Endothelial cell of umbilical vein (primary cell): ENCODE measurements around the gene ZNF79.
"Not testable (repeated sequence)": the region's sequence is repeated elsewhere in the genome, so short reads cannot be mapped to it uniquely, and the experiment has no call there.

ENCODE experiments used
- EZH2 ChIP-seq: IDR thresholded peaks from 2 replicates; pipeline ENCODE4 v1.6.1; 2012; ENCODE audit warnings: borderline replicate concordance, low read depth, mild to moderate bottlenecking, moderate library complexity, low read length, inconsistent platforms; ENCODE audit not compliant: severe bottlenecking
- GATA2 ChIP-seq: IDR thresholded peaks from 2 replicates; pipeline ENCODE4 v1.7.0; 2011; ENCODE audit warnings: low read depth, mild to moderate bottlenecking, moderate library complexity, mixed read lengths, low read length; ENCODE audit not compliant: insufficient read length, insufficient read depth
- JUN ChIP-seq: IDR thresholded peaks from 2 replicates; pipeline ENCODE4 v1.6.1; 2011; ENCODE audit warnings: borderline replicate concordance, low read depth; ENCODE audit not compliant: insufficient read length, insufficient read depth
- POLR2A ChIP-seq: IDR thresholded peaks from 2 replicates; pipeline ENCODE4 v1.6.1; 2012; ENCODE audit warnings: low read depth, mild to moderate bottlenecking, control low read depth, low read length
- POLR2AphosphoS5 ChIP-seq: IDR thresholded peaks from 2 replicates; pipeline ENCODE4 v1.6.1; 2012; ENCODE audit warnings: low read depth, mild to moderate bottlenecking, control low read depth, low read length, moderate library complexity; ENCODE audit not compliant: insufficient read depth
- TF ChIP-seq, protein P1 (sequence below), 2 donors: IDR thresholded peaks; 1 replicate in 1 of 2; 2 replicates in 1 of 2; pipeline ENCODE4 v1.5.1; 2011; ENCODE audit warnings: low read length in 2 of 2, mild to moderate bottlenecking in 2 of 2, moderate library complexity in 2 of 2, control low read depth in 1 of 2, inconsistent platforms in 1 of 2, low read depth in 1 of 2; ENCODE audit not compliant: insufficient read depth in 1 of 2; ENCODE audit errors: extremely low read depth in 1 of 2
- TF ChIP-seq, protein P2 (sequence below): IDR thresholded peaks from 2 replicates; pipeline ENCODE4 v1.6.1; 2011; ENCODE audit not compliant: insufficient read depth, insufficient read length

DNA sequence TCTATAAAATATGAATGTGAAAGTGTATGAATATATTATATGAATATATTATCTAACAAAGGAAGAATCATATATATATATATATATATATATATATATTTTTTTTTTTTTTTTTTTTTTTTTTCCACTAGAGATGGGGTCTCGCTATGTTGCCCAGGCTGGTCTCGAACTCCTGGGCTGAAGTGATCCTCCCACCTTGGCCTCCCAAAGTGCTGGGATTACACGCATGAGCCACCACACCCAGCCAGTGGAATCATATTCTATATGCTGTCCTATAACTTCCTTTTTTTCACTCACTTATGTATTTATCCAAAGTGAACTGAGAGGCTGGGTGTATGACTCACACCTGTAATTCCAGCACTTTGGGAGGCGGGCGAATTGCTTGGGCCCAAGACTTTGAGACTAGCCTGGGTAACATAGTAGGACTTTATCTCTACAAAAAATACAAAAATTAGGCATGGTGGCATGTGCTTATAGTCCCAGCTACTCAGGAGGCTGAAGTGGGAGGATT lies 42.3 kb downstream of the ZNF79 start:
- TF ChIP-seq, protein P1, sequence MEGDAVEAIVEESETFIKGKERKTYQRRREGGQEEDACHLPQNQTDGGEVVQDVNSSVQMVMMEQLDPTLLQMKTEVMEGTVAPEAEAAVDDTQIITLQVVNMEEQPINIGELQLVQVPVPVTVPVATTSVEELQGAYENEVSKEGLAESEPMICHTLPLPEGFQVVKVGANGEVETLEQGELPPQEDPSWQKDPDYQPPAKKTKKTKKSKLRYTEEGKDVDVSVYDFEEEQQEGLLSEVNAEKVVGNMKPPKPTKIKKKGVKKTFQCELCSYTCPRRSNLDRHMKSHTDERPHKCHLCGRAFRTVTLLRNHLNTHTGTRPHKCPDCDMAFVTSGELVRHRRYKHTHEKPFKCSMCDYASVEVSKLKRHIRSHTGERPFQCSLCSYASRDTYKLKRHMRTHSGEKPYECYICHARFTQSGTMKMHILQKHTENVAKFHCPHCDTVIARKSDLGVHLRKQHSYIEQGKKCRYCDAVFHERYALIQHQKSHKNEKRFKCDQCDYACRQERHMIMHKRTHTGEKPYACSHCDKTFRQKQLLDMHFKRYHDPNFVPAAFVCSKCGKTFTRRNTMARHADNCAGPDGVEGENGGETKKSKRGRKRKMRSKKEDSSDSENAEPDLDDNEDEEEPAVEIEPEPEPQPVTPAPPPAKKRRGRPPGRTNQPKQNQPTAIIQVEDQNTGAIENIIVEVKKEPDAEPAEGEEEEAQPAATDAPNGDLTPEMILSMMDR (IDR thresholded peaks at IDR 0.05; ENCODE audit: extremely low read depth in 1 of 2, insufficient read depth in 1 of 2, low read depth in 1 of 2, low read length in 2 of 2): not testable (repeated sequence)
- TF ChIP-seq EZH2, POLR2A, POLR2AphosphoS5, JUN, GATA2: not testable (repeated sequence)
- TF ChIP-seq, protein P2, sequence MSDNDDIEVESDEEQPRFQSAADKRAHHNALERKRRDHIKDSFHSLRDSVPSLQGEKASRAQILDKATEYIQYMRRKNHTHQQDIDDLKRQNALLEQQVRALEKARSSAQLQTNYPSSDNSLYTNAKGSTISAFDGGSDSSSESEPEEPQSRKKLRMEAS: not testable (repeated sequence)
